OCI-M1 (cell line): Measurements from ENCODE around the gene PCNA.
"Not testable (repeated sequence)": the region's sequence is repeated elsewhere in the genome, so short reads cannot be mapped to it uniquely, and the experiment has no call there.

Source experiments
- DNase-seq: peaks from one replicate; lab custom pipeline; 2025; lab: John Stamatoyannopoulos, UW

PCNA gene

DNA sequence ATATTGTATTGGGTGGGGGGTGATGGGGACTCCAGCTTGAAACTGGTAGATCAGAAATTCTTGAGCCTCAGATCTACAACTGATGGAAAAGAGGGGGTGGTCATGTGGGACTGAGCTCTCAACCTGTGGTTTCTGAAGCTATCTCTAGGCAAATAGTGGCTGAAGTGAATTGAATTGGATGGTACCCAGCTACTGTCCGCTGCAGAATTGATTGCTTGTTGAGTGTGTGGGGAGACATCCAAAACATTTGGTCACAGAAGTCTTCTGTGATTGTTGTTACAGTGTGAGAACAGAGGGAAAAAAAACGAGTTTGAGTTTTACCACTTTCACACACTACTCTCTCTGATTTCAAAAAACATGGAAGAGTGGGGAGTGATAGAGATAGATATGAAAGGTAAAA, 21.9 kb upstream of the PCNA start:
- no peak for DNase-seq

GRCh38 chr20:5140195-5140594, 20.4 kb upstream of the PCNA start:
- DNase-seq, result no peak

DNA sequence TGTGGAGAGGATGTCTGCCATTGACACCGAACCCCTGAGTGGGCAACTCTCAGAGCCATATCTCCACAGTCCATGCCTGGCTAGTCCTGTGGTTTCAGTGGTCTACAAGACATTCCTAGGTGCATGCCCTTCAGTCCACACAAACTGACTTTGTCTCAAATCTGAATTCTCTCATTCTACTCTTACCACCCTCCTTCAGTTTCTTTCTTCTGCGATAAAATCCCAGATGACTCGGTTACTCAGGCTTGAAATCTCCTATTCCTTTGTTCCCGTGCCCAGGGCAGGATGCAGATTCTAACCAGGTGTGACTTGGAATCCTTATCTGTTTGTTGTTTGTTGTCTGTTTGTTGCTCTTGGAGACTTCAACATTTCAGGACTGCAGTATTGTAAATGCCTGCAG, 16.3 kb upstream of the PCNA start:
- no peak for DNase-seq

DNA sequence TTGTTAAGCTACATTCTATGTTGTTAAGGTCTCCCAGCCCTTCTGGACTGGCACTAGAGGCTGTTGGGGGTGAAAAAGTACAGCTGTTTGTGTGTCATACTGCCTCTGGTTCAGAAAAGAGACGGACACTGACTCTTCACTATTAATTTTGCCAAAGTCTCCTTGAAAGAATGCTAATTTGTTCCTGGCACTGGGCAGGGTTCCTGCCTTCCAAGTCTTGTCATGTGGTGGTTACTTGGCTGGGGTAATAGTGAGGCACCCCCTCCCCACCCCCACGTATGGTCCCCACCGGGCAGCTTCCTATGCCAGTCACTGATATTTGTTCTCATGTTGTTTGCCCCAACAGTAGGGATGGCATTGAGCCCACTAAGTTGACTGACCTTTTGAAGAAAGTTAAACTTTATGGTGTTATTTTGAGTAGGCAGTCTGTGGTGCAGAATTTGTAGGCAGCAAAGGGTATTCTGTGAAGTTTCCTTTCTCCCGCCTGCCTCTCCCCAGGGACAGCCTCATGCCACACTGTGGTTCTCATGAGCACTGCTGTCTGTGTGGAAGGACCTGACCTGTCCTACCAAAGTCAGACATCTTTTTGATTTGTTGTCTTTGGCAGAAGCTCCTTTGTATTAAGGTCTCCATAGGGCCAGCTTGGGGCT, 15.7 kb upstream of the PCNA start:
- no peak for DNase-seq

DNA sequence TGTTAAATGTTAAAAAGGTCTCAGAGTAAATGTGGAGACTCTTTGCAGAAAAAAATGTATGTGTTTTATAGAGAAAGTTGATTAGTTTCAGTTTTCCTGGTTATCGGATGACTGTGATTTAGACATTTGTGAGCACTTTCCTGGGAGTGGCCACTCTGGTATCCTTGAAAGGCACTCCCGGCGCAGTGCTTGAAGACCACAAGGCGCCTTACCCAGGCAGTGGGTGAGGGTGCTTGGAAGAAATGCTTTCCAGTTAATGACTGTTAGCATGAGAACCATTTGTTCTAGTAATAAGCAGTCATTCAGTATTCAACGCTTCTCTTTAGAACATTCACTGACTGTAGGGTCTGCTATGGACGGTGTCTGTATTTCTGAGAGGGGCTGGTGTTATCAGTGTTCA, 14.2 kb upstream of the PCNA start:
- DNase-seq, result no peak

- DNase-seq, result no peak
These were observed 11.7 kb upstream of the PCNA start for GRCh38 chr20:5131502-5131901.

DNA sequence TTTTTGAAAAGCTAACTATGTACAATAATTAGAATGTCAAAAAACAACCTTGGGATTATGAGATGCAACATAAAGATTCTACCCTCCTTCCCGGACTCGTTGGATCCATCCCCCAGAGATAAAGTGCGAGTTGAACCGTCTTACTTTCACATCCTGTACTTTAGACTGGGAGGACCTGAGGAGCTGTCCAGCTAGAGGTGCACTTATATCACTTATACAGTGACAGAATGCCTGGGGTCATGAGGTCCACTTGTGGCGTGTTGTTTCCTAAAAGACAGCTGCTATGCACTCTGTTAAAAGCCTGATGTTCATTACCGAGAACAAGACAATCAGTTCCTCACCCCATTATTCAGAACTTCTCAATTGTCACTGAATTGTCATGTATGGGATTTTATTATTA, 9.1 kb upstream of the PCNA start:
- no peak for DNase-seq

DNA sequence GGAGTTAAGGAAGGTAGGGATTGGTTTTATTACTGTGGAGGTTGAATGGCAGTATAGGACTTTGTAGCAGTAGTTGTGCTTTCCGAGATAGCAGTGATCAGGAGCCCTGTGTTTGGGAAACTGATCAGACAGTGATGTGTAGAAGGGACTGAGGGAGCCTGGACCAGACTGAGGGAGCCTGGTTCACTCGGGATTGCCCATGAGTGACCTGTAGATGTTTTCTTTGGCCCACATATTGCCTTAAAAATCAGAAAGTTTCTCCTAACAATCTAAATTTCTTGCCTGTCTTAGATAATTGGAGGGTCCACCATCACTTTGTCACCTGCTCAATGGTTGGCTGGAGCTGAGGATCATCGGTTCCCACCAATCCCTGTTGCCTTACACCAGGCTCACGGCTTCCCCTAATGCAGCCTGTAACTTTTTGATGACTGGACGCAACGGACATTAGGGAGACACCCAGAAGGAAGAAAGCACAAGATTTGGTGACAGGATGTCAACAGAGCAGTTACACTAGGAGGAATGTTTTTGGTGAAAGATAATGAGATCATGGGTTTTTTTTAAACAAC, 8.2 kb upstream of the PCNA start:
- no peak for DNase-seq

DNA sequence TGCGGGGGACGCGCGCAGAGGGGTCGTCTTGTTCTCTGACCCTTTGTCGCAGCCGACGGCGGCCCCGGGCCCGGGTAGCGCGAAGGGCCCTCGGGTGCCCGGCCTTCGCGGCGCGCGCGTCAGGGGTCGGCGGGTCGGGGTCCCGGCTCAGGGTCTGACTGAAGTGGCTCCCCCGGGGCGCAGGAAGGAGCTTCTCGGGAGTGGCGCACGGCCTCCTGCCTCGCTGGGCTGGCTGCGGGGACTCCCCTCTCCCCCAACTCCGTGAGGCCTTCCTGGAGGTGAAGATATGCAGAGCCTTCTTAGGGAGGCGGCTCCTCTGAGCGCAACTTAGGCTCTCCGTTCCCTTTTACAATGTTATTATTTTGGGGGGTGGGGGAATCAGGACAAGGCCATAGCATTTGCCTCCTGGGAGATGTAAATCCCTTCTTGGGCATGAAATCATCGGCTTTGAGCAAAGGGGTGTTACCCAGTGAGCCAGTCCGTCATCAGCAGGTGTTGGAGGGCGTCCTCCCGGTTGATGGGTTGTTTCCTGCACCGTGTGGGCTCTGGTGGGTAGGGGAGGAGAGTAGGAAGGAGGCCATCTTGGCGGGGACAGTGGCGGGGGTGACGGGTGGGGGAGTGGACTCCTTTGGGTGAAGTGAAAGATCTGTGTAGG, 7.6 kb upstream of the PCNA start:
- DNase-seq, result peak; percentile 62

- peak; percentile 99 for DNase-seq
These were observed 6.9 kb upstream of the PCNA start, which contains the start of gene CDS2 for GRCh38 chr20:5126512-5127203. Gene CDS2 (plus strand): TSS chr20:5127008. CDS start chr20:5127093, 85 bp downstream.

DNA sequence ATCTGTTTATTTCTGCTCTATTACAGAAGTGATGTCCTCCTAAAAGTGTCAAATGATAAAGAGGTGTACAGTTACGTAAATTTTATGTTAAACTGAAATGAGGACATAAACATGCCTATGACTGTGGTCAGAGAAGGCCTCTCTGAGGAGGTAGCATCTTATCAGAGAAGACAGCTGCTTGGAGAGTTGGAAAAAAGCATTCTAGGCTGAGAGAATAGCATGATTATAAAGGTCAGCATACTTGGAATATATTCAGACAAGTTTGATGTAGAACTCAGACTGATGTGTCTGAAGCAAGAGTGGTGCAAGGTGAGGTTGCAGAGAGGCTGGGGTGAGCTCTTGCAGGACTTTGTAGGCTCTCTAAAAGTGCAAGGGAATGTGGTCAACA, 3.1 kb upstream of the PCNA start:
- peak; percentile 95 for DNase-seq

- no peak for DNase-seq
These were observed 373 bp upstream of the PCNA start for GRCh38 chr20:5120185-5120476.

DNA sequence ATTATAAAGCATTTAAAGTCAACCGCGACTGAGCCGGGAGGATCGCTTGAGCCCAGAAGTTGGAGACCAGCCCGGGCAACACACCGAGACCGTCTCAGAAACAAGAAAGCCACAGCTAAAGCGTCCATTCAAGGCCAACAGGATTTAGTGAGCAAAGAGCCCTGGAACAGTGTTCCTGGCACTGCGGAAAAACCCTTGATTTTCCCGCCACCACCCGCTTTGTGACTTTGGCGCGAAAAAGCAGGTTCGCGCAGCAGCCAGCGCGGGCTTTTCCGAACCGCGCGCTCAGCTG, 669 bp downstream of the PCNA start:
- DNase-seq, result no peak

DNA sequence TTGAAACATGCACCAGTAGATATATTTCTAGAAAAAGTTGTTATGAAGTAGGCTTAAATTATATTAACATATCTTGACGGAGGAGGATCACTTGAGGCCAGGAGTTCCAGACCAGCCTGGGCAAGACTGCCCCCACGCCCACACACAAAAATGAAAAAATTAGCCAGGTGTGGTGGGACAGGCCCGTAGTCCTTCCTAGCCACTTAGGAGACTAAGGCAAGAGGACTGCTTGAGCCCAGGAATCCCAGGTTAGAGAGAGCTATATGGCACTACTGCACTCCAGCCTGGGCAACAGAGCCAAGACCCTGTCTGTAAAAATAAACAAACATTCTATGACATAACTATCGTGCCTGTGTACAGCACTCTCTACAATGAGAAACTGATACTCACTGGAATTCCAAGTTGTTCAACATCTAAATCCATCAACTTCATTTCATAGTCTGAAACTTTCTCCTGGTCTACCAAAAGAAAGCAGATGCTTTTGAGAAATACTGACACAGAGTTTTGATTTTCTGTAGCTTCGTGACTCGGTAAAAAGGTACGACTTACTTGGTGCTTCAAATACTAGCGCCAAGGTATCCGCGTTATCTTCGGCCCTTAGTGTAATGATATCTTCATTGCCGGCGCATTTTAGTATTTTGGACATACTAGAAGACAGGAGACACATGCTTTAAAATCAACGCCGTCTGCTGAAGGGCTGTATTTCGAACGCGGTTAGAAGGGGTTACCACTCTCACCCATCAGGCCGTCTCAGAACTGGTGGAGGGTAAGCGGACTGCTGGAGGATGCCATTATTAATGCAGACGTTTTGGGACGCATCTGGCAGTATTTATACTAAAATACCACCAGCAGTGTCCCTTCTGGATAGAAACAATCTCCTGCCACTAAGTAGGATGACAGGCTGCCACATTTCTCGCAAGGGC, 1.3 kb downstream of the PCNA start:
- peak; percentile 48 for DNase-seq

DNA sequence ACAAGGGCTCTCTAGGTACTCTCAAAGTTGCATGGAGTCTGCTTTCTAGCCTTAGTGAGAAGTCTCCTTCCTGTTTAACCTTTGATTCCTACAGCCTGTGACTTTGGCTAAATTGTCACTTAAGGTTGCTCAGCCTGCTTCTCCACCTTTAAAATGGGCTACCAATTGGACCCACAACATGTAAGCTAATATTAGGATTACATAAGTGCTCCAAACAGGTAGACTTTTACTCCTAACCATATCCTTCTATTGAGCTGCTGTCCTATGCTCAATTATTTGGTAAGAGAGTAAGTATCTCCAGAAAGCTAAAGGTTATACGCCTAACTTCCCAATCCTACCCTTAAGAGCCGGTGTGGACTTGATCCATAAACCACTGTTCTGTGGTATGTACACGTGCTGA, 2.9 kb downstream of the PCNA start:
- no peak for DNase-seq

- DNase-seq, result no peak
These were observed 5.4 kb downstream of the PCNA start for GRCh38 chr20:5114403-5114802.

GRCh38 chr20:5113615-5113986, 6.2 kb downstream of the PCNA start:
- no peak for DNase-seq

- DNase-seq, result no peak
These were observed 10.5 kb downstream of the PCNA start for GRCh38 chr20:5109276-5109675.

GRCh38 chr20:5104479-5104878, 15.3 kb downstream of the PCNA start:
- no peak for DNase-seq

- DNase-seq, result peak; percentile 75
These were observed 18.9 kb downstream of the PCNA start for GRCh38 chr20:5100684-5101347.

DNA sequence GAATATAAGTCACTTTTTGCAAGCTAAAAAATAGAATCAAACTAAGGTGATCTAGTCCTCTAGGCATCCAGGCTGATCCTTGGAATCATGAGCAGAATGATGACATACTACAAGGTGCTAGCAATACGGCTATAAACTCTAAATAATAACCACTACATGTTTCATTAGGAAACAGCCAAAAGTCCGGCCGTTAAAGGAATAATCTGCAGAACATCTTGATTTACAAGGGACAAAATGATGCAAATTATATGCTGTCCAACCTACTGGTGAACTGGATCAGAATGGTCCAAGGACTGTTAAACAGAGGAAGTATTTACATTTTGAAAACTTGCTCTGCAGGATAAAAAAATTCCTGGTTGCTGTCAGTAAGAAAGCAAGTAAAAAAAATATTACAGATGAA, 19.8 kb downstream of the PCNA start:
- DNase-seq, result not testable (repeated sequence)

DNA sequence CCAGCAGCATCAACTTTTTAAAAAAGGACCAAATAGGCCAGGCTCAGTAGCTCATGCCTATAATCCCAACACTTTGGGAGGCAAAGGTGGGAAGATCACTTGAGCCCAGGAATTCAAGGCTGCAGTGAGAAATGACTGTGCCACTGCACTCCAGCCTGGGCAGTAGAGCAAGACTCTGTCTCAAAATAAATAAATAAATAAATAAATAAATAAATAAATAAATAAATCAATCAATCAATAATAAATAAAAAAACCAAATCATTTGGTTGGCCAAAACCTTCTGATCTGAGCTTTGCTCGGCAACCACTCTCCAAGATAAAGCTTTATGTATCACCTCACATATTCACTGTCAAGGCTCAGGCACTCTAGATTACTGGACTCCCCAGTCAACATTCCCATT, 20.7 kb downstream of the PCNA start:
- not testable (repeated sequence) for DNase-seq
